ENCODE results near the gene FALEC.

GRCh38 chr1:150554086-150554452, 38.5 kb downstream of the FALEC start:
- TF ChIP-seq USF2 (IDR thresholded peaks at IDR 0.05), result no peak
- TF ChIP-seq MAX (IDR thresholded peaks at IDR 0.05), result no peak
- no peak for TF ChIP-seq CTCF (IDR thresholded peaks at IDR 0.05)
- no peak for TF ChIP-seq RCOR1 (IDR thresholded peaks at IDR 0.05; ENCODE audit: low read depth, low read length)
- no peak for TF ChIP-seq CEBPB (IDR thresholded peaks at IDR 0.05)
- TF ChIP-seq NR3C1 (IDR thresholded peaks at IDR 0.05), result no peak
